Peyer's patch (tissue), 4 donors: ENCODE results near the gene IKZF3.
A peak's percentile ranks its signal among the peaks of the same experiment; 100 is the strongest.

Experiments used
- CTCF ChIP-seq, 6 experiments: fragments of 450-650 bp in 4 of 6; fragments of 200-600 bp in 2 of 6; sonication (generic) in 1 of 6; IDR thresholded peaks; one replicate each; pipeline ENCODE4 v1.5.1; 2017 to 2019; ENCODE audit warnings: antibody characterized with exemption in 6 of 6, mild to moderate bottlenecking in 3 of 6, moderate library complexity in 1 of 6
- POLR2A ChIP-seq, 2 donors: fragments of 450-650 bp; IDR thresholded peaks; one replicate each; pipeline ENCODE4 v1.5.1; 2017; ENCODE audit warnings: antibody characterized with exemption in 2 of 2, mild to moderate bottlenecking in 2 of 2, moderate library complexity in 2 of 2

GRCh38 chr17:39756380-39757079 is 107.6 kb downstream of the IKZF3 start:
- peak in 1 of 6 experiments; percentile 6 for TF ChIP-seq CTCF (IDR thresholded peaks at IDR 0.05)
- no peak for TF ChIP-seq POLR2A (IDR thresholded peaks at IDR 0.05)
